HL-60 (cell line): ENCODE measurements around the gene DMRT2.

ENCODE experiments used
- POLR2AphosphoS5 ChIP-seq: IDR thresholded peaks from 2 replicates; pipeline ENCODE4 v1.6.1; 2012; ENCODE audit warnings: low read depth
- REST ChIP-seq: IDR thresholded peaks from 2 replicates; pipeline ENCODE4 v1.6.1; 2012; ENCODE audit warnings: low read depth; ENCODE audit not compliant: insufficient replicate concordance
- TF ChIP-seq, protein P1 (sequence below): IDR thresholded peaks from one replicate; pipeline ENCODE4 v1.5.1; 2011; ENCODE audit warnings: low read length, control low read depth, inconsistent platforms; ENCODE audit not compliant: insufficient read depth

- TF ChIP-seq, protein P1, sequence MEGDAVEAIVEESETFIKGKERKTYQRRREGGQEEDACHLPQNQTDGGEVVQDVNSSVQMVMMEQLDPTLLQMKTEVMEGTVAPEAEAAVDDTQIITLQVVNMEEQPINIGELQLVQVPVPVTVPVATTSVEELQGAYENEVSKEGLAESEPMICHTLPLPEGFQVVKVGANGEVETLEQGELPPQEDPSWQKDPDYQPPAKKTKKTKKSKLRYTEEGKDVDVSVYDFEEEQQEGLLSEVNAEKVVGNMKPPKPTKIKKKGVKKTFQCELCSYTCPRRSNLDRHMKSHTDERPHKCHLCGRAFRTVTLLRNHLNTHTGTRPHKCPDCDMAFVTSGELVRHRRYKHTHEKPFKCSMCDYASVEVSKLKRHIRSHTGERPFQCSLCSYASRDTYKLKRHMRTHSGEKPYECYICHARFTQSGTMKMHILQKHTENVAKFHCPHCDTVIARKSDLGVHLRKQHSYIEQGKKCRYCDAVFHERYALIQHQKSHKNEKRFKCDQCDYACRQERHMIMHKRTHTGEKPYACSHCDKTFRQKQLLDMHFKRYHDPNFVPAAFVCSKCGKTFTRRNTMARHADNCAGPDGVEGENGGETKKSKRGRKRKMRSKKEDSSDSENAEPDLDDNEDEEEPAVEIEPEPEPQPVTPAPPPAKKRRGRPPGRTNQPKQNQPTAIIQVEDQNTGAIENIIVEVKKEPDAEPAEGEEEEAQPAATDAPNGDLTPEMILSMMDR: no peak
- TF ChIP-seq POLR2AphosphoS5 (no peak), REST (no peak)
These were observed 5.5 kb upstream of the DMRT2 start for GRCh38 chr9:1044643-1045042.
